Stimulated activated CD4-positive, alpha-beta T cell treated with anti-CD3 and anti-CD28 coated beads, Interleukin-15, amount 100 ng/mL, for 48 hours (primary cell): ENCODE results near the gene FBXW10.
A peak's percentile ranks its signal among the peaks of the same experiment; 100 is the strongest.
"Not testable (repeated sequence)": the region's sequence is repeated elsewhere in the genome, so short reads cannot be mapped to it uniquely, and the experiment has no call there.

Experiments used
- DNase-seq, 2 donors: peaks; one replicate each; pipeline ENCODE4 v3.0.0-alpha.2; 2020; ENCODE audit warnings: low read depth in 2 of 2

FBXW10 gene

DNA sequence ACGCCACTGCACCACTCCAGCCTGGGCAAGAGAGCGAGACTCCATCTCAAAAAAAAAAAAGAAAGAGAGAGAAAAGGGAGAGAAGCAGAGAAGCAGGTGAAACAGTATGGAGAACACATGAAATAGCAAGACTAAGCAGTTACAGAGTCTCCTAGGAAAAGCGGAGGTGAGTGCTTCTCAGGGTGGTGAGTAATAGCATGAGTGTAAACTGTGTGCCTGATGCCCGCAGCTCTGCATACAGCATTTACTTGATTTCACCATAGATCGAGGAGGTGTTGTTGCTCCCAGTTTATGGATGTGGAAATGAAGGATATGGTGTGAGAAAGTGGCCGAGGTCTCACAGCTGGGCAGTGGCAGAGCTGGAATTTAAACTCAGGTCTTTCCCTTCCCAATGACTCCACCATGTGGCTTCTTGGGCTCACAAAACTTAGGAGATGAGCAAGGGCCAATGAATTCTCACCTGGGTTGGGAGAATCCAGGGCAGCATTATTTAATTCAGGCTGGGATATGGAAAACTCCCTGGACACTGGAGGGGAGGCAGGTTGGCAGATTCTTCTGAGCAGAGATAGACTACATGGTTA lies 10.1 kb downstream of the FBXW10 start:
- DNase-seq = not testable (repeated sequence)

DNA sequence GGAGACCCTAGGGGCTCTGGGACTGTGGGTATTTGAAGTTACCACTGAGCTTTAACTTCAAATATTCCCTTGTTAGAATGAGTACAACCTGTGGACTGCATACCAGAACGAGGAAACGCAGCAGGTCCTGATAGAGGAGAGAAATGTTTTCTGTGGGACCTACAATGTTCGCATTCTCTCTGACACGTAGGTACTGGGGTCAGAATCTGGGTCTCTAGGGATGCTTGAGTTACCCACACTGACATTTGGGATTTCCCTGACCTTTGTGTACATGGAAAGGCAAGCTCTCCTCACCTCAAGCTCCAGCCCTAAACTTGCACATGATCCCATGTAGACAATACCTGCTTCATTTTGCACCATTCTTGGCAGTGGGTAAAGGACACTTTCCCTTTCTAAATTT lies 12.1 kb downstream of the FBXW10 start:
- not testable (repeated sequence) for DNase-seq

- DNase-seq = not testable (repeated sequence)
Observed at GRCh38 chr17:18757368-18758044, 13.7 kb downstream of the FBXW10 start.

DNA sequence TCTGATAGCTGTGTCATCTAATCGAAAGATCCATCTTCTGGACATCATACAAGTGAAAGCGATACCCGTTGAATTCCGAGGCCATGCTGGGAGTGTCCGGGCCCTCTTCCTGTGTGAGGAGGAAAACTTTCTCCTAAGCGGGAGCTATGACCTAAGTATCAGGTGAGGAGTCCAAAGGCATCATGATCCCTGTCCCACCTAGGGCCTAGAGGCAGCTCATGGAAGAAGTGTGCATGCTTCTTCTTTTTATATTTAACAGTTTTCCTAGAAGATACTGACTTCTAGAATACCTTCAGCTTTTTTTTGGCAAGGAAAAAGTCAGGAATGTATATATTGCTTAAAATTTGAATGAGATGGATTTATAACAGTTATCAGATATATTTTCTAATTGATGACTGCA lies 14.5 kb downstream of the FBXW10 start:
- not testable (repeated sequence) for DNase-seq

DNA sequence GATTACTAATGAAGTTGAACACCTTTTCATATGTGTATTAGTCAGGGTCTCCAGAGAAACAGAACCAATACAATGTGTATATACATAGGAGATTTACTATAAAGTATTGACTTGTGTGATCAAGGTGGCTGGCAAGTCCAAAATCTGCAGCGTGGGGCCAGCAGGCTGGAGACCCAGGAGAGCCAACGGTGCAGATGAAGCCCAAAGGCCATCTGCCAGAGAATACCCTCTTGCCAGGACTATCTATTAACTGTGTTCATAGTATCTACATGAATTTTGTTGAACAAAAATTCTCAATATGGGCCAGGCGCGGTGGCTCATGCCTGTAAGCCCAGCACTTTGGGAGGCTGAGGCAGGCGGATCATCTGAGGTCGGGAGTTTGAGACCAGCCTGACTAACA lies 16.4 kb downstream of the FBXW10 start:
- DNase-seq = not testable (repeated sequence)

- DNase-seq = not testable (repeated sequence)
Observed at GRCh38 chr17:18770572-18770971, 26.7 kb downstream of the FBXW10 start.

DNA sequence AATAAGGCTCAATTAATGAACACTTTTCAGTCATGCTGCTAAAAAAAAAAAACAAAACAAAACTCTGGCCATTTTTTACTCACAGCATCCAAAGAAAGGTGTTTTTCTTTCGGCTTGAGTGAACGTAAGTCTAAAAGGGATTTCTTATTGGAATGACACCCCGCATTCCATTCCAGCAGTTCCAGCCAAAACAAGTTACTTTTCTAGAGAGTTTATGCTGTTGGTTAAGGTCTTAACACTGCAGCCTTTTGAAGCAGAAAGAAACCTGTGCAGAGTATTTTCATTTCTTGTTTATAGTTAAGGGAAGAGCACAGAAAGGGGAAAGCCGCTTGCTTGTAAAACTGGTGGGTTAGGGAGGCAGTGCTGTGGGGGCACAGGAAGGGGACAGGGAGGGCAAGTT lies 27.2 kb downstream of the FBXW10 start:
- not testable (repeated sequence) for DNase-seq

- DNase-seq = no peak
Observed at GRCh38 chr17:18772471-18772870, 28.6 kb downstream of the FBXW10 start.

DNA sequence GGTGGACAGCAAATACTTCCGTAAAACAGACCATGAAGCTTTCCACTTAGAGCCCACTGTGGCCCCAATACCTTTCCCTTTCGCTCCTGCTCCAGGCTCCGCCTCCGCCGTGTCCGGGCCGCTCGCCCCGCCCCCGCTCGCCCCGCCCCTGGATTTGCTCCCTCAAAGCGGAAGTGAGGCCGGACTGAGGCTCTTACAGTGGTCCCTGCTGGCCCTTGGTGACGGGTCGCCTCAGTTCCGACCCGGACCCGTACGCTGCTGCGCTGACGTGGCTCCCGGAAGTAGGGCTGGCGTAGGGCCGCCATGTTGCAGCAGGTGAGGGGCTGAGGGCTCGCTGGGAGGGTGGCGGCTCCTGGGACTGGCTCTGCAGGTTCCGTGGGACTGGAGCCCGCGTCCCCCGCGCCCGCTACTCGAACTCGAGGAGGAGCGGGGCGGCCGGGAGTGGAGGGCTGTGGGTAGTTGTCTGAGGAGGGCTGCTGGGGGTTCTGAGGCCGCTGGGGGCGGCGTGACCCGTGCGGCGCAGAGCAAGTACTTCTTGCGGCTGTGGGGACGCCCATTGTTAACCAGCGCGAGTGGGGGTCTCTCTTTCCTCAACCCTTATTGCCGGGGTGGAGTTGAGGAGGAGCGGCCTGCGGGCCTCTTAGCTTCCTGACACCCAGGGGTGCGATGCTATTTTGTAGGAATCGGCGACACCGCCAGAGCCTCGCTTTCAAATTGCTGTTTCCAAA lies 37.3 kb downstream of the FBXW10 start, which contains the start of gene TVP23B:
TVP23B (plus strand) TSS at position 193 of the 728 bp plus-strand sequence; CDS start at position 304, 111 bp downstream.
- peak; percentile 96 to 97 for DNase-seq

GRCh38 chr17:18781805-18782204 lies 38.0 kb downstream of the FBXW10 start:
- DNase-seq = not testable (repeated sequence)

GRCh38 chr17:18785933-18786332 lies 42.1 kb downstream of the FBXW10 start:
- DNase-seq = not testable (repeated sequence)

DNA sequence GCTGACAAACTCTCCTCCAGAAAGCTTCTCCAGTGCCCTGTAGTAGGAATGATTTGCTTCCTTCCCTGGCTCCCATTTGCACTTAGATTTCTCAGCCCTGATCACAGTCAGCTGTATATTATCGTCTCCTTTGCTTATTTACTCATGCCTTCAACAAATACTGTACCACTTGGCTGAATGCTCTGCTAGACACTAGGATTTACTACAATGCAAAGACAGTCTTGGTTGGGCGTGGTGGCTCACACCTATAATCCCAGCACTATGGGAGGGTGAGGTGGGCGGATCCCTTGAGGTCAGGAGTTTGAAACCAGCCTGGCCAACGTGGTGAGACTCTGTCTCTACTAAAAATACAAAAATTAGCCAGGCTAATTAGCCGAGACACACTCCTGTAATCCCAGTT lies 43.0 kb downstream of the FBXW10 start:
- DNase-seq = not testable (repeated sequence)

- not testable (repeated sequence) for DNase-seq
Observed at GRCh38 chr17:18791402-18791801, 47.5 kb downstream of the FBXW10 start.

DNA sequence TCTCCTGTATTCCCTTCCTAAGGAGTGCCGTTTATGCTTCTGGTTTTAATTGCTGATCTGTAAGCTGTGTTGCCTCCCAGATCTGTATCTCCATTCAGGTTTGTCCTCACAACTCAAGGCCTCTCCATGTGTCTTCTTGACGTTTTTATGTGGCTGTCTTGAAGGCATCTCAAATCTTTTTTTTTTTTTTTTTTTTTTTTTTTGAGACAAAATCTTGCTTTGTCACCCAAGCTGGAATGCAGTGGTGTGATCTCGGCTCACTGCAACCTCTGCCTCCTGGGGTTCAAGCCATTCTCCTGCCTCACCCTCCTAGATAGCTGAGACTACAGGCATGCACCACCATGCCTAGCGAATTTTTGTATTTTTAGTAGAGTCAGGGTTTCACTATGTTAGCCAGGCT lies 51.0 kb downstream of the FBXW10 start:
- not testable (repeated sequence) for DNase-seq

GRCh38 chr17:18796887-18797286 lies 53.0 kb downstream of the FBXW10 start:
- DNase-seq = not testable (repeated sequence)

- DNase-seq = not testable (repeated sequence)
Observed at GRCh38 chr17:18803458-18804245, 59.8 kb downstream of the FBXW10 start.

DNA sequence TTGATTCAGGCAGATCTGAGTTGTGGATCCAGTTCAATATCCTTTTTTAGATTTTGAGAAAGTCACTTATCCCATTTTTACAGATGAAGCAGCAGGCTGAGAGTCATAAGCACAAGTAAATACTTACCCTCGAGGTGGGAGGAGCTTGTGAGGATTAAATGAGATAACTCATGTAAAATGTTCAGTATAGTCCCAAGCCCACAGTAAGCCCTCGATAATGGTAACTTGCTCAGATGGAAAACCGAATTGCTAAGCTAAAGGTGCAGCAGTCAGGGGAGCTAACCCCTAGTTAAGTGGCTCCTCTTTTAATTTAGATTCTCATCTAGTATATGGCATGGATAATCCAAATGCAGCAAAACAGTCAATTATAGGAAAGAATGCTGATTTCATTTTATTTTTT lies 72.1 kb downstream of the FBXW10 start:
- DNase-seq = not testable (repeated sequence)

DNA sequence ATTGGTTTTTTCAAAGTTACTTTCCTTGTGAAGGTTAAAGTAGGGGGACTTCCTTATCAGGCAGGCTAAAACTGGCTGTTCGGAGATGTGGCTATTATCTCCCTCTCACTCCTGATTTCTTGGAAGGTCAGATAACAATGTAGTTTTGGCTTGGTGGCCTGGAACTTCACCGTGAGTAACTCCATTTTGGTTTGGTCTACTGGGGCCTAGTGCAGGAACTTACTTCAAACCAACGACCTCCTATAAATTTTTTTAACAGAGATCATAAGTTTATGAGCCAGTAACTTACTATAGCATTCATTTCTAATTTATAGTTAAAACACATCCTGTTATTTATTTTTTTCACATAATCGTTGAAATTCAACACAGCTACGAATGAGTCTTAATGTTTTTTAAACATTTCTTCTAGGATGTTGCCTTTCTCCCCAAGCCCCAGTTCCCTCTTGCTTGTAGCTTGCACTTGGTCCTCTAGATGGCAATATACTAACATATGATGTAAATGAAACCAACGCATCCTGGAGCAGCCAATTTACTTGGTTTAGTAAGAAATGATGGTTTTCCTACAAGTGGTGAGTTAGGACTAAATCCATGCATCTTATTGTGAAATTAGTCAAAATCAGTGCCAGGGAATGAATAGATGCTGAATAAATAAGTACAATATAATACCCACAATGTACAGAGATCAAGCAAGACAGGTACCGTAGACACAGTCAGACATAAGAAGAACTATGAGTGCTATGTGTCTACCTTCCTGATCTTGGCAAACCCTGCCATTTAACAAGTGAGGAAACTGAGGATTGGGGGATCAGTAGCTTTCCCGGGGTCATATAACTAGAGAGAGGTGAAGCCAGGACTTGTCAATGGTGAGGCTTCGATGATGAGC lies 72.9 kb downstream of the FBXW10 start:
- DNase-seq = peak in 1 of 2 donors; percentile 23

GRCh38 chr17:18821430-18821829 lies 77.6 kb downstream of the FBXW10 start:
- DNase-seq = not testable (repeated sequence)

DNA sequence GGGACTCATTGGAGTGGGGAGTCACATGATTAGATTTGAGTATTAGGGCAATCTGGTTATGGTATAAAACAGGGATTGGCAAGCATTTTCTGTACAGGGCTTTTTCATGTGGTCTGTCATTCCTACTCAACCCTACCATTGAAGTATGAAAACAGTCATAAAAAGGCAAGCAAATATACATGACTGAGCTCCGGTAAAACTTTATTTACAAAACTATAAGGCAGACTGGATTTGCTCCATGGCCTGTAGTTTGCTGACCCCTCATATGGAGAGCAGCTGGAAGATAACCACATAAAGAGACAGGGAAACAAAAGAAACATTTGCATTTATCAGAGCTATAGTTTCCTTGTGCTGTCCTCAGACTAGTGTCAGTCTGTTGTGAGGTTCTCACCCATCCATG lies 83.8 kb downstream of the FBXW10 start:
- not testable (repeated sequence) for DNase-seq
